Mammary epithelial cell (primary cell): ENCODE results near the gene FBXL7.

Experiments used
- EZH2 ChIP-seq: IDR thresholded peaks from 2 replicates; pipeline ENCODE4 v1.6.1; 2012; ENCODE audit warnings: low read length, inconsistent platforms, borderline replicate concordance
- TF ChIP-seq, protein P1 (sequence below), 2 donors: IDR thresholded peaks in 1 of 2; conservative IDR thresholded peaks in 1 of 2; 2 replicates each; pipeline ENCODE4 v1.5.1; 2011 to 2012; ENCODE audit warnings: inconsistent platforms in 2 of 2, low read length in 2 of 2, mild to moderate bottlenecking in 2 of 2, control low read depth in 1 of 2, low read depth in 1 of 2; ENCODE audit not compliant: insufficient read depth in 1 of 2; ENCODE audit errors: extremely low read depth in 1 of 2

DNA sequence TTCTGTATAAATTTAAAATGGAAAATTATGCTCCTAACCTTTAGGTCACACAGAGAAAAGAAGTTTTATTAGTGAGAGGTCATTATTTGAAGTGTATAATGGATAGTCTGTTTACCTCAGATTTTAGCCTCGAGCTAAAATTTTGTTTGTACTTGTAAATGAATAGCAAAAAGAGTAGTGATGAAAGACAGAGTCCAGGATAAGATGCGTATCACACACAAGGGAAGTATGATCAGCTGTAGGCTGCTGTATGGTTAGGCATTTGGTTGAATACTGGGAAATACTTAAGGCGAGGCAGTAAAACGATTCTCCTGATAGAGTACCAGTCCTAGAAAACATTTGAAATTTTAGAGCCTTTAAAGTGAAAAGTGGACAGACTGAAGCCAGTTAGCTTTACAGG, 92.7 kb downstream of the FBXL7 start:
- TF ChIP-seq, protein P1, sequence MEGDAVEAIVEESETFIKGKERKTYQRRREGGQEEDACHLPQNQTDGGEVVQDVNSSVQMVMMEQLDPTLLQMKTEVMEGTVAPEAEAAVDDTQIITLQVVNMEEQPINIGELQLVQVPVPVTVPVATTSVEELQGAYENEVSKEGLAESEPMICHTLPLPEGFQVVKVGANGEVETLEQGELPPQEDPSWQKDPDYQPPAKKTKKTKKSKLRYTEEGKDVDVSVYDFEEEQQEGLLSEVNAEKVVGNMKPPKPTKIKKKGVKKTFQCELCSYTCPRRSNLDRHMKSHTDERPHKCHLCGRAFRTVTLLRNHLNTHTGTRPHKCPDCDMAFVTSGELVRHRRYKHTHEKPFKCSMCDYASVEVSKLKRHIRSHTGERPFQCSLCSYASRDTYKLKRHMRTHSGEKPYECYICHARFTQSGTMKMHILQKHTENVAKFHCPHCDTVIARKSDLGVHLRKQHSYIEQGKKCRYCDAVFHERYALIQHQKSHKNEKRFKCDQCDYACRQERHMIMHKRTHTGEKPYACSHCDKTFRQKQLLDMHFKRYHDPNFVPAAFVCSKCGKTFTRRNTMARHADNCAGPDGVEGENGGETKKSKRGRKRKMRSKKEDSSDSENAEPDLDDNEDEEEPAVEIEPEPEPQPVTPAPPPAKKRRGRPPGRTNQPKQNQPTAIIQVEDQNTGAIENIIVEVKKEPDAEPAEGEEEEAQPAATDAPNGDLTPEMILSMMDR (conservative IDR thresholded peaks at IDR 0.05 in 1 of 2, IDR thresholded peaks at IDR 0.05 in 1 of 2; ENCODE audit: extremely low read depth in 1 of 2, insufficient read depth in 1 of 2, low read depth in 1 of 2, low read length in 2 of 2): no peak
- TF ChIP-seq EZH2: no peak
